Mesendoderm (in vitro differentiated cells): ENCODE data around the gene TAS2R14.

Experiments used
- DNase-seq: peaks from one replicate; pipeline ENCODE4 v3.0.0; 2013
- H2AK5ac ChIP-seq: 2 replicates; pipeline ENCODE4 v1.6.1; 2013; ENCODE audit warnings: low read length, inconsistent platforms
- H2BK120ac ChIP-seq: 2 replicates; pipeline ENCODE4 v1.6.1; 2013; ENCODE audit warnings: low read depth, mild to moderate bottlenecking, low read length, moderate library complexity, mixed read lengths
- H2BK15ac ChIP-seq: replicated peaks from 2 replicates; pipeline ENCODE4 v1.6.1; 2013; ENCODE audit warnings: low read depth, mild to moderate bottlenecking, moderate library complexity
- H2BK5ac ChIP-seq: 2 replicates; pipeline ENCODE4 v1.6.1; 2013; ENCODE audit warnings: low read length, inconsistent platforms
- H3K18ac ChIP-seq: 2 replicates; pipeline ENCODE4 v1.6.1; 2013; ENCODE audit warnings: mild to moderate bottlenecking, low read length, mixed read lengths
- H3K23ac ChIP-seq: one replicate; pipeline ENCODE4 v1.6.1; 2013; ENCODE audit warnings: low read length
- H3K27ac ChIP-seq: 2 replicates; pipeline ENCODE4 v1.5.1; 2013; ENCODE audit warnings: low read depth, mild to moderate bottlenecking, inconsistent platforms, low read length, moderate library complexity
- H3K27me3 ChIP-seq: 2 replicates; pipeline ENCODE4 v1.6.1; 2013; ENCODE audit warnings: low read length, control low read depth, mild to moderate bottlenecking, inconsistent platforms; ENCODE audit not compliant: insufficient read depth, poor library complexity
- H3K36me3 ChIP-seq: 2 replicates; pipeline ENCODE4 v1.6.1; 2013; ENCODE audit warnings: low read length, inconsistent platforms; ENCODE audit not compliant: control insufficient read depth, insufficient read depth
- H3K4ac ChIP-seq: one replicate; pipeline ENCODE4 v1.6.1; 2013; ENCODE audit warnings: low read depth, mild to moderate bottlenecking, low read length, moderate library complexity
- H3K4me1 ChIP-seq: 2 replicates; pipeline ENCODE4 v1.6.1; 2013; ENCODE audit warnings: low read depth, low read length, inconsistent platforms; ENCODE audit not compliant: control insufficient read depth
- H3K4me2 ChIP-seq: 2 replicates; pipeline ENCODE4 v1.6.1; 2013; ENCODE audit warnings: low read length
- H3K4me3 ChIP-seq: 2 replicates; pipeline ENCODE4 v1.5.1; 2013; ENCODE audit warnings: mild to moderate bottlenecking, low read length
- H3K56ac ChIP-seq: one replicate; pipeline ENCODE4 v1.6.1; 2013; ENCODE audit warnings: low read length
- H3K79me1 ChIP-seq: 2 replicates; pipeline ENCODE4 v1.6.1; 2013; ENCODE audit warnings: low read length, inconsistent platforms
- H3K79me2 ChIP-seq: 2 replicates; pipeline ENCODE4 v1.6.1; 2013; ENCODE audit warnings: mild to moderate bottlenecking, low read length; ENCODE audit not compliant: control insufficient read depth, insufficient read depth
- H3K9ac ChIP-seq: 2 replicates; pipeline ENCODE4 v1.6.1; 2013; ENCODE audit warnings: low read length, inconsistent platforms
- H4K5ac ChIP-seq: one replicate; pipeline ENCODE4 v1.6.1; 2013; ENCODE audit warnings: low read length
- H4K8ac ChIP-seq: one replicate; pipeline ENCODE4 v1.6.1; 2013; ENCODE audit warnings: low read depth, mild to moderate bottlenecking, control low read depth, low read length, moderate library complexity
- WGBS: extraction: QIAGEN DNeasy Blood & Tissue Kit; methylation state at CpG from one replicate; pipeline ENCODE4 v1.1.7; 2013; ENCODE audit warnings: low lambda C conversion rate, missing lambda C conversion rate; ENCODE audit not compliant: insufficient coverage; ENCODE audit errors: extremely low coverage; 5-methylcytosine and 5-hydroxymethylcytosine counted together

TAS2R14 gene

DNA sequence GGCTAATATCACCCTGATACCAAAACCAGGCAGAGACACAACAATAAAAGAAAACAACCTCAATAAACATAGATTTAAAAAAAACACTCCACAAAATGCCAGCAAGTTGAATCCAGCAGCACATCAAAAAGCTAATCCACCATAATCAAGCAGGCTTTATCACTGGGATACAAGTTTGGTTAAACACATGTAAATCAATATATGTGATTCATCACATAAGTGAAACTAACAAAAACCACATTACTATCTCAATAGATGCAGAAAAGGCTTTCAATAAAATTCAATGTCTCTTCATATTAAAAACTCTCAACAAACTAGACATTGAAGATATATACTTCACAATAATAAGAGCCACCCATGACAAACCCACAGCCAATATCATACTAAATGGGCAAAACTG is 17.0 kb upstream of the TAS2R14 start:
- H3K36me3 ChIP-seq = no peaks in the 10 kb centered on the region
- no peak overlapping the region for H3K4ac ChIP-seq
- H3K18ac ChIP-seq = no peak overlapping the region
- no peak overlapping the region for H3K4me2 ChIP-seq
- H2AK5ac ChIP-seq = no peak overlapping the region
- H2BK120ac ChIP-seq = no peak overlapping the region
- no peak overlapping the region for H3K56ac ChIP-seq
- H3K4me3 ChIP-seq = no peak overlapping the region
- no peak overlapping the region for H3K23ac ChIP-seq
- no peaks in the 10 kb centered on the region for H3K4me1 ChIP-seq
- H4K8ac ChIP-seq = no peak overlapping the region
- no peak for DNase-seq
- H3K27ac ChIP-seq = no peak overlapping the region
- no peak overlapping the region for H3K9ac ChIP-seq
- H3K79me2 ChIP-seq = no peaks in the 10 kb centered on the region
- no peaks in the 10 kb centered on the region for H3K27me3 ChIP-seq
- no peak overlapping the region for H2BK5ac ChIP-seq
- H4K5ac ChIP-seq = no peak overlapping the region
- no peak overlapping the region for H2BK15ac ChIP-seq
- H3K79me1 ChIP-seq = no peaks in the 10 kb centered on the region

DNA sequence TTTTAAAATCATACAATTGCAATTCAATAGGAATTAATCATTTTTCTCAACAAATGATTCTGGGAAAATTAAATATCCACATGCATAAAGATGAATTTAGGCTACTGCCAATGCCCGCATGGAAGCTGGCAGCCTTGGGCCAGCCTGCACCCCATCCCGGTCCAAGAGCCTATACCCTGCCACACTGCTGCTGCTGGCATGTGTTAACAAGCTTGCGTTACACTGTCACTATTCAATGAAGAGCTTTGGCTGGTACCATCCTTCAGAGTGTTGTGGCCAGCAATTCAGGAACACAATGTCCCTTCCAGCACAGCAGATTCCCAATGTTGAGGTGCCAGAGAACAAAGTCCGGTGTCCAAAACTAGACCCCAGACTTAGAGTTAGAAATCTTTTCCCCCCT is 13.6 kb upstream of the TAS2R14 start:
- Histone ChIP-seq H3K23ac (no peak overlapping the region), H2BK120ac (no peak overlapping the region), H3K56ac (no peak overlapping the region), H3K79me2 (no peaks in the 10 kb centered on the region), H2AK5ac (no peak overlapping the region), H3K4me2 (no peak overlapping the region), H3K4ac (no peak overlapping the region), H3K18ac (no peak overlapping the region), H3K27me3 (no peaks in the 10 kb centered on the region), H3K4me3 (no peak overlapping the region), H3K4me1 (no peaks in the 10 kb centered on the region), H3K9ac (no peak overlapping the region), H2BK5ac (no peak overlapping the region), H3K79me1 (no peaks in the 10 kb centered on the region), H2BK15ac (no peak overlapping the region), H3K36me3 (no peaks in the 10 kb centered on the region), H4K8ac (no peak overlapping the region), H3K27ac (no peak overlapping the region), H4K5ac (no peak overlapping the region)
- DNase-seq = no peak
- WGBS = no CpG with 5 or more reads among the region's 4 CpGs

DNA sequence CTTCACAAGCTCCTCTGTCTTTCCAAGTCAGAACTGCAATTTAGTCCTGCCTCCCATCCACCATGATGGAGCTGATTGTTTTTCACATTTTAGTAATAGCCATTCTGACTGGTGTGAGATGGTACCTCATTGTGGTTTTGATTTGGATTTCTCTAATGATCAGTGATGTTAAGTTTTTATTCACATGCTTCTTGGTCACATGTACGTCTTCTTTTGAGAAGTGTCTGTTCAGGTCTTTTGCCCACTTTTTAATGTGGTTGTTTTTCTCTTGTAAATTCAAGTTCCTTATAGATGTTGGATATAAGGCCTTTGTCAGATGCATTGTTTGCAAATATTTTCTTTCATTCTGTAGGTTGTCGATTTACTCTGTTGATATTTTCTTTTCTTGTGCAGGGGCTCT is 4.1 kb upstream of the TAS2R14 start:
- no peak overlapping the region for H2AK5ac ChIP-seq
- no peak overlapping the region for H3K56ac ChIP-seq
- no peaks in the 10 kb centered on the region for H3K27me3 ChIP-seq
- H3K9ac ChIP-seq = no peak overlapping the region
- H3K79me1 ChIP-seq = no peaks in the 10 kb centered on the region
- no peak overlapping the region for H3K4me3 ChIP-seq
- peak overlapping the region; percentile 77 for H3K18ac ChIP-seq
- no peak overlapping the region for H3K4me2 ChIP-seq
- no peak for DNase-seq
- no peak overlapping the region for H4K8ac ChIP-seq
- peaks cover 4% of the 10 kb centered on the region for H3K4me1 ChIP-seq
- WGBS = no CpG with 5 or more reads among the region's 2 CpGs
- peak overlapping the region; percentile 65 for H2BK120ac ChIP-seq
- no peak overlapping the region for H3K23ac ChIP-seq
- H3K27ac ChIP-seq = no peak overlapping the region
- H3K36me3 ChIP-seq = no peaks in the 10 kb centered on the region
- no peak overlapping the region for H4K5ac ChIP-seq
- no peak overlapping the region for H2BK15ac ChIP-seq
- H2BK5ac ChIP-seq = no peak overlapping the region
- H3K79me2 ChIP-seq = no peaks in the 10 kb centered on the region
- peak overlapping the region; percentile 62 for H3K4ac ChIP-seq

- WGBS = no CpG with 5 or more reads among the region's 4 CpGs
Measured at GRCh38 chr12:10941916-10942607, 3.0 kb upstream of the TAS2R14 start.

DNA sequence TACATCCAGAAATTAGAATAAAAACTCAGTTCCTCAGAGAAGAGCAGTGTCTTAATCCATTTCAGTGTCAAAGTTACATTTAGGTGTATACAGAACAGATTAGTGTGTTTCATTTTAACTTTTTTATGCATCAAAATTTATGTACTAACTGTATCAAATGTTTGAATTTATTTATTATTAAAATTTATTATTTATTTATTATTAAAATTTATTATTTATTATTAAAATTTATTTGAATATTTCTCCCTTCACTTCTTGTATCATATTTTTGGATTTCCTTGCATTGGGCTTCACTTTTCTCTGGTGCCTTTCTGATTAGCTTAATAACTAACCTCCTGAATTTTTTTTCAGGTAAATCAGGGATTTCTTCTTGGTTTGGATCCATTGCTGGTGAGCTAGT is 2.3 kb upstream of the TAS2R14 start:
- H3K27ac ChIP-seq = no peak overlapping the region
- no peak for DNase-seq
- no peak overlapping the region for H3K4ac ChIP-seq
- H3K27me3 ChIP-seq = no peaks in the 10 kb centered on the region
- H3K4me2 ChIP-seq = no peak overlapping the region
- no peak overlapping the region for H3K9ac ChIP-seq
- no peak overlapping the region for H3K4me3 ChIP-seq
- no peak overlapping the region for H3K18ac ChIP-seq
- H3K23ac ChIP-seq = no peak overlapping the region
- H3K79me1 ChIP-seq = no peaks in the 10 kb centered on the region
- H3K56ac ChIP-seq = no peak overlapping the region
- no peaks in the 10 kb centered on the region for H3K79me2 ChIP-seq
- no peak overlapping the region for H4K8ac ChIP-seq
- peaks cover 4% of the 10 kb centered on the region for H3K4me1 ChIP-seq
- H2BK120ac ChIP-seq = no peak overlapping the region
- no peak overlapping the region for H2AK5ac ChIP-seq
- H3K36me3 ChIP-seq = no peaks in the 10 kb centered on the region
- H2BK5ac ChIP-seq = no peak overlapping the region
- no peak overlapping the region for H4K5ac ChIP-seq
- no peak overlapping the region for H2BK15ac ChIP-seq

More at GRCh38 chr12:10941916-10942607, 3.0 kb upstream of the TAS2R14 start:
- no peak overlapping the region for H3K9ac ChIP-seq
- H3K27me3 ChIP-seq = no peaks in the 10 kb centered on the region
- no peak overlapping the region for H3K4me3 ChIP-seq
- H3K4ac ChIP-seq = no peak overlapping the region
- no peaks in the 10 kb centered on the region for H3K36me3 ChIP-seq
- H3K27ac ChIP-seq = peak overlapping the region; percentile 19
- H3K4me1 ChIP-seq = peaks cover 4% of the 10 kb centered on the region
- H2BK120ac ChIP-seq = no peak overlapping the region
- H3K56ac ChIP-seq = peak overlapping the region; percentile 54
- H3K18ac ChIP-seq = peak overlapping the region; percentile 24
- H2BK5ac ChIP-seq = peak overlapping the region; percentile 6
- no peak overlapping the region for H4K8ac ChIP-seq
- H3K4me2 ChIP-seq = no peak overlapping the region
- H2BK15ac ChIP-seq = no peak overlapping the region
- H2AK5ac ChIP-seq = no peak overlapping the region
- peak; percentile 96 for DNase-seq
- H3K79me1 ChIP-seq = no peaks in the 10 kb centered on the region
- H3K23ac ChIP-seq = no peak overlapping the region
- H4K5ac ChIP-seq = no peak overlapping the region
- no peaks in the 10 kb centered on the region for H3K79me2 ChIP-seq

DNA sequence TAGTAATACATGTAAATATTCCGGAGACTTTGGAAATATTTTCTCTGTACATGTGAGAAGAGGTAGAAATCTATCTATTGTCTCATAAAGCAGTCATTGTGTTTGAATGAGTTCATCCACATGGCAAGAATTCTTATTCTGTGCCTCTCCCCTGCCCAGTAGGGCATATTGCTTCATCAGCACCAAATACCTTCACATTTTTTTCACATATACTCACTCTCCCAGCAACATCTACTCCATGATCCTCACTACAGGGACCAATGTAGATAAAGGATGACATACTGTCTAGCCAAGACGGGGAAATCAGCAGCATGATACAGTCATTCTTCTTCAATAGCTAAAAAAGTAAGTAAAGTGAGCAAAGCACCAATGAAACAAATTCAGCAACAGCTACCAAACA is 1.3 kb upstream of the TAS2R14 start:
- Histone ChIP-seq H3K36me3 (no peaks in the 10 kb centered on the region), H3K79me1 (no peaks in the 10 kb centered on the region), H3K4me3 (no peak overlapping the region), H3K18ac (no peak overlapping the region), H3K56ac (no peak overlapping the region), H3K79me2 (no peaks in the 10 kb centered on the region), H2AK5ac (no peak overlapping the region), H3K23ac (no peak overlapping the region), H2BK120ac (no peak overlapping the region), H3K4ac (no peak overlapping the region), H3K9ac (no peak overlapping the region), H4K8ac (no peak overlapping the region), H3K27ac (no peak overlapping the region), H4K5ac (no peak overlapping the region), H3K27me3 (no peaks in the 10 kb centered on the region), H2BK5ac (no peak overlapping the region), H3K4me1 (peaks cover 4% of the 10 kb centered on the region), H2BK15ac (no peak overlapping the region), H3K4me2 (no peak overlapping the region)
- DNase-seq = peak; percentile 84
- WGBS = no CpG with 5 or more reads among the region's 2 CpGs
